HG03025 (cell line): Measurements from ENCODE around the gene SIGLECL1.

ENCODE experiments used
- ATAC-seq: cut with Tn5 transposase; IDR thresholded peaks from one replicate; pipeline ENCODE4 v1.9.1; 2021; ENCODE audit warnings: mild to moderate bottlenecking, moderate library complexity; ENCODE audit not compliant: unreplicated experiment, low FRiP score

Gene SIGLECL1

GRCh38 chr19:51294977-51295375, 44.1 kb downstream of the SIGLECL1 start:
- ATAC-seq: no peak

GRCh38 chr19:51295382-51296126, 44.7 kb downstream of the SIGLECL1 start:
- no peak for ATAC-seq

- ATAC-seq: no peak
These were observed 45.6 kb downstream of the SIGLECL1 start for GRCh38 chr19:51296336-51297093.

GRCh38 chr19:51297406-51297805, 46.5 kb downstream of the SIGLECL1 start:
- ATAC-seq: no peak

- ATAC-seq: no peak
These were observed 50.4 kb downstream of the SIGLECL1 start for GRCh38 chr19:51301266-51301665.

GRCh38 chr19:51305479-51305878, 54.6 kb downstream of the SIGLECL1 start:
- ATAC-seq: no peak

GRCh38 chr19:51311351-51312257, 60.7 kb downstream of the SIGLECL1 start, which contains the start of gene IGLON5:
Gene IGLON5 (plus strand): TSS chr19:51311644. CDS start chr19:51311848, 204 bp downstream.
- no peak for ATAC-seq

- ATAC-seq: no peak
These were observed 65.8 kb downstream of the SIGLECL1 start for GRCh38 chr19:51316688-51317087.

GRCh38 chr19:51317376-51317775, 66.5 kb downstream of the SIGLECL1 start:
- ATAC-seq: no peak

GRCh38 chr19:51317968-51318367, 67.1 kb downstream of the SIGLECL1 start:
- no peak for ATAC-seq
